Esophagus (tissue), 2 donors: ENCODE results near the gene CILP. TPM values are rescaled to one million over a fixed set of nuclear protein-coding genes. Genes with fewer than 3 reads are reported as not detected.
"Not testable (repeated sequence)": the region's sequence is repeated elsewhere in the genome, so short reads cannot be mapped to it uniquely, and the experiment has no call there.

Experiments
- H3K27ac ChIP-seq, 2 donors: one replicate each; pipeline ENCODE4 v1.5.1; 2013; ENCODE audit warnings: low read depth in 2 of 2, mild to moderate bottlenecking in 2 of 2, inconsistent platforms in 1 of 2, low read length in 1 of 2, moderate library complexity in 1 of 2
- H3K27me3 ChIP-seq, 2 donors: one replicate each; pipeline ENCODE4 v1.6.1; 2013; ENCODE audit warnings: low read length in 2 of 2, control low read depth in 1 of 2, mild to moderate bottlenecking in 1 of 2; ENCODE audit not compliant: insufficient read depth in 2 of 2, control insufficient read depth in 1 of 2
- H3K36me3 ChIP-seq, 2 donors: one replicate each; pipeline ENCODE4 v1.6.1; 2013; ENCODE audit warnings: low read length in 1 of 2; ENCODE audit not compliant: control insufficient read depth in 2 of 2, insufficient read depth in 2 of 2
- H3K4me1 ChIP-seq, 2 donors: one replicate each; pipeline ENCODE4 v1.6.1; 2013; ENCODE audit warnings: low read length in 1 of 2; ENCODE audit not compliant: control insufficient read depth in 2 of 2, insufficient read depth in 2 of 2
- H3K4me3 ChIP-seq, 2 donors: one replicate each; pipeline ENCODE4 v1.5.1; 2013; ENCODE audit warnings: low read length in 2 of 2, mild to moderate bottlenecking in 2 of 2, low read depth in 1 of 2, moderate library complexity in 1 of 2
- H3K9me3 ChIP-seq, 2 donors: one replicate each; pipeline ENCODE4 v1.6.1; 2013; ENCODE audit warnings: mild to moderate bottlenecking in 2 of 2, low read depth in 1 of 2, low read length in 1 of 2, moderate library complexity in 1 of 2; ENCODE audit not compliant: control insufficient read depth in 2 of 2, insufficient read depth in 1 of 2
- WGBS, 2 donors: extraction: QIAGEN DNeasy Blood & Tissue Kit; methylation state at CpG; one replicate each; pipeline ENCODE4 v1.1.7; 2013; 5-methylcytosine and 5-hydroxymethylcytosine counted together
- polyA plus RNA-seq, 2 donors: library from polyadenylated mRNA; stranded (reverse); fragments of 200-250 nt; gene quantifications; one replicate each; pipeline ENCODE4 v1.2.3, GENCODE V29; 2013
- donor health status: healthy with polysubstance abuse.
- donor health status: Bipolar disorder and iron deficiency.

The CILP gene
- polyA plus RNA-seq, 2 donors, result 0.75 to 1.6 TPM

- H3K9me3 ChIP-seq, result no peaks in the 10 kb centered on the region
- no peaks in the 10 kb centered on the region for H3K27me3 ChIP-seq
Observed at GRCh38 chr15:65198571-65198970, 12.7 kb downstream of the CILP start.

GRCh38 chr15:65197337-65197645 is 14.0 kb downstream of the CILP start:
- H3K4me3 ChIP-seq, result no peak overlapping the region
- H3K27ac ChIP-seq, result no peak overlapping the region
- H3K9me3 ChIP-seq, result no peaks in the 10 kb centered on the region
- H3K4me1 ChIP-seq, result no peaks in the 10 kb centered on the region
- WGBS, 2 donors, result 96% methylated on average over 8 of the region's 8 CpGs
- H3K27me3 ChIP-seq, result no peaks in the 10 kb centered on the region
- H3K36me3 ChIP-seq, result no peaks in the 10 kb centered on the region

More at GRCh38 chr15:65198571-65198970, 12.7 kb downstream of the CILP start:
- WGBS, 2 donors, result 95 to 96% methylated on average over 12 of the region's 12 CpGs
- no peaks in the 10 kb centered on the region for H3K36me3 ChIP-seq
- H3K4me3 ChIP-seq, result no peak overlapping the region
- H3K27ac ChIP-seq, result no peak overlapping the region
- H3K4me1 ChIP-seq, result no peaks in the 10 kb centered on the region

DNA sequence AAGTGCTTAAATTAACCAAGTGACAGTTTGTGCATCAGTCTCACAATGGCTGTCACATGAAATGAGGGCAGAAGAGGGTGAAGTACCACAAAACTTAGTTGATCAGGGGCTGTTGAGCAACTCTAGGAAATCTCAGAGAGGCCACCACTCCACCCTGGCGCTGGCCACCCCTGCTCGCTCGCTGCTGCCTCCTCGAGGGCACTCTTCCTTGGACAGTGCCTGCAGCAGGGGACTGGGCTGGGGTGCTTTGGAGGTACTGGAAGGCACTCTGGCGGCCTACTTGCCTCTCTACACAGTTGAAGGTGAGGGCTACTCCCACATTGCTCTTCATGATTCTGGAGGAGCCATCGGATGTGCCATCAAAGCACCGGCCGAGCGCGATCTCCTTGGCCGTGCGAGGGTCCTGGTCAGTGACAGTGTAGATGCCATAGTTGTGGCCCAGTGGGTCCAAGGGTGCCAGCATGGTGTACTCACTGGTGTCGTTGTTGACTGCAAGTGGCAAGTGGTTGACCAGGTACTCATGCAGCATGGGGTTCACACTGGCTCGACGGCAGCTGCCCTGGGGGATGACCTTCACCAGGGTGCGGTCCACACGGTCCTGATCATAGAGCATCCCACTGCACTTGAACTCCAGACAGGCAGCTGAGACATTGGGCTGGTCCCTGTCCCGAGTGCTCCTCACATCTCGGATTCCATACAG is 14.5 kb downstream of the CILP start:
- no peaks in the 10 kb centered on the region for H3K9me3 ChIP-seq
- H3K27ac ChIP-seq, result no peak overlapping the region
- WGBS, 2 donors, result 95 to 96% methylated on average over 19 of the region's 19 CpGs

GRCh38 chr15:65195548-65195923 is 15.7 kb downstream of the CILP start:
- H3K27ac ChIP-seq, result no peak overlapping the region
- H3K27me3 ChIP-seq, result no peaks in the 10 kb centered on the region
- H3K4me3 ChIP-seq, result no peak overlapping the region
- 73% methylated on average over 5 of the region's 5 CpGs for WGBS, 2 donors
- H3K36me3 ChIP-seq, result no peaks in the 10 kb centered on the region
- no peaks in the 10 kb centered on the region for H3K4me1 ChIP-seq
- no peaks in the 10 kb centered on the region for H3K9me3 ChIP-seq

More for the DNA sequence above, 14.5 kb downstream of the CILP start:
- Histone ChIP-seq H3K4me3 (no peak overlapping the region), H3K4me1 (no peaks in the 10 kb centered on the region), H3K36me3 (no peaks in the 10 kb centered on the region), H3K27me3 (no peaks in the 10 kb centered on the region)

GRCh38 chr15:65194826-65195547 is 16.3 kb downstream of the CILP start:
- WGBS, 2 donors, result 55 to 65% methylated on average over 7 of the region's 7 CpGs
- no peaks in the 10 kb centered on the region for H3K9me3 ChIP-seq
- H3K27ac ChIP-seq, result no peak overlapping the region
- no peaks in the 10 kb centered on the region for H3K36me3 ChIP-seq
- no peaks in the 10 kb centered on the region for H3K27me3 ChIP-seq
- no peak overlapping the region for H3K4me3 ChIP-seq
- no peaks in the 10 kb centered on the region for H3K4me1 ChIP-seq

DNA sequence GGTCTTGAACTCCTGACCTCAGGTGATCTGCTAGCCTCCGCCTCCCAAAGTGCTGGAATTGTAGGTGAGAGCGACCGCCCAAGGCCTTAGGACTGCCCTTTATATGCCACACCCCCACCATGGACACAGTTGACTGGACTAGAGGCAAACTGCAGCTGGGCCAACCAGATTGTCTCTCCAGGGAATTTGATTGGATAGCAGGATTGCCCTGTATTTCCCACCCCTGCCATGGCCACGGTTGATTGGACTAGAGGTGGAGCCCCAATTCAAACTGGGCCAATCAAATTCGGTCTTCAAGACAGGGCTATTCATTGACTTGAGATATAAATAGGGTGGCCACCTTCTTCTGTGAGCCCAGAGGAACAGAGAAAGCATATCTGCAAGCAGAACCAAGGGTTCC is 19.3 kb downstream of the CILP start:
- Histone ChIP-seq H3K9me3 (no peaks in the 10 kb centered on the region), H3K27me3 (no peaks in the 10 kb centered on the region), H3K4me1 (no peaks in the 10 kb centered on the region), H3K27ac (no peak overlapping the region), H3K36me3 (no peaks in the 10 kb centered on the region), H3K4me3 (no peak overlapping the region)
- WGBS, 2 donors, result 91 to 93% methylated on average over 5 of the region's 5 CpGs

GRCh38 chr15:65189102-65189740 is 22.1 kb downstream of the CILP start:
- Histone ChIP-seq H3K4me1 (no peaks in the 10 kb centered on the region), H3K27ac (no peak overlapping the region), H3K36me3 (no peaks in the 10 kb centered on the region), H3K27me3 (no peaks in the 10 kb centered on the region), H3K4me3 (no peak overlapping the region), H3K9me3 (no peaks in the 10 kb centered on the region)
- WGBS, 2 donors, result 26 to 45% methylated on average over 3 of the region's 3 CpGs

GRCh38 chr15:65188472-65188871 is 22.8 kb downstream of the CILP start:
- H3K4me1 ChIP-seq, H3K9me3 ChIP-seq, H3K4me3 ChIP-seq, H3K36me3 ChIP-seq, H3K27ac ChIP-seq, H3K27me3 ChIP-seq: not testable (repeated sequence)
- WGBS, 2 donors, result 84 to 86% methylated on average over 9 of the region's 9 CpGs

DNA sequence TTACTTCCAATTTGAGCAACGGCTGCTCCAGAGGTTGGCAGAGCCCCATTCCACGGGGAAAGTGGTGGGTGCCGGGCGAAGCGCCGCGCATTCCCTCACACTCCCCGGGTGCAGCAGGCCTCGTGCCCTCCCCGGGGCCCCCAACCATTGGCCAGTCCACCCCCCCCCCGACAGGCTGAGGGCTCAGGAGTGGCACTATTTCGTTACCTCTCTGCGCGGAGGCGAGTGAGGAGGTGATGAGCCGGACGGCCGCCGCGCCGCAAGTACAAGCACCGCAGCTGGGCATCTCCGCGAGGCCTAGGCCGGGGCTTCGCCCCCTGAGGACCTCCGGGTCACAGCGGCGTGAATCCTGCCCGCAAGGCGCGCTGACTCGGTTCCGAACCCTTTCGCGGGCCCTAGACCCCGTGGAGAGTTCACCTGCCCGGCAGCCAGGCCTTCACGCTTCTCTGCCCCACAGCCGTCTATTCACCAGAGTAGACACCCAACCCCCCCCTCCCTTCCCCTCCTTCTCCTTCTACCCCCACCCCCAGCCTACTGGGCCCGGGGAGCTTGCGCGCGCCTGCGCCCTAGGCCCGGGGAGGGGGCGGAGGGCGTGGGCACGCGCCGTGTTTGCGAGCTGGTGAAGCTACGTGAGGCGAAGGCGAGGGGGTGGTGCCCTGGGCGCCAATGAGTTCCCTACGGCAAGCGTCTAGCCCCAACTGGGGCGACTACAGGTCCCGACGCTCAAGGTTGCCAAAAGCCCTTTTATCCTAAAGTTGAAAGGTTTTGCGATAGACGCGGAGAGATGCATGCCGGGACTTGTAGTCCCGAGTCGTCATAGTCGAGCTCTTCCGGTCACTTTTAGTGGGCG is 26.2 kb downstream of the CILP start, which contains the start of gene CLPX:
Gene CLPX, minus strand, starts transcription at position 475 of the 850 bp plus-strand sequence. Its CDS starts 189 bp downstream, at position 286.
- no peaks in the 10 kb centered on the region for H3K27me3 ChIP-seq
- H3K27ac ChIP-seq, result peak within 1 kb of the TSS; percentile 96 to 97
- H3K4me3 ChIP-seq, result peak within 1 kb of the TSS; percentile 91 to 96
- no peaks in the 10 kb centered on the region for H3K36me3 ChIP-seq
- no peaks in the 10 kb centered on the region for H3K4me1 ChIP-seq
- no peaks in the 10 kb centered on the region for H3K9me3 ChIP-seq
- 1% methylated on average over 59 to 70 of the region's 70 CpGs for WGBS, 2 donors
